ENCODE data around the gene AKAP13.

AKAP13 gene

DNA sequence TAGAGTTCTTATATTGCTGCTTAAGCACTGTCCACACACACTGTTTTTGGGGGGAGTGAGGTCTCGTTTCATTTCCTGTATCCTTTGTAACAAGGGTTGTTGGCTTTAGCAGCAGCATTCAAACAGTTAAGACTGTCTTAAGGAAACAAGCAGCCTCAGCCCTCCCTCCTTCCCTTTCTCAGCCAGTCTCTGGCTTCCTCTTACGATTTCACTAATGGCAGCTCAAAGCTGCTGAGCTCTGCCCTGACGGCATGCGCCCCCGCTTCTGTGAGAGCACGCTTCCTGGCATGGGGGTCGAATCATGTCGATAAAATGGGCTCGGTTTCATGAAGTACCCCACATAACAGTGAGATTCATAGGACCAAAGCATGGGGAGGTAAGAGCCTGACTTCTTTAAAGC lies 309.3 kb downstream of the AKAP13 start:
- peak overlapping the region; percentile 99 for H3K27ac Mint-ChIP-seq
- H3K4me1 Mint-ChIP-seq: peaks cover 74% of the 10 kb centered on the region
- ATAC-seq: peak; percentile 67
- no peaks in the 10 kb centered on the region for H3K9me3 Mint-ChIP-seq
- no peaks in the 10 kb centered on the region for H3K27me3 Mint-ChIP-seq
- DNase-seq: peak; percentile 57 to 67
- H3K4me3 Mint-ChIP-seq: peak overlapping the region; percentile 89 to 97

- peak; percentile 52 to 71 for DNase-seq
Observed at GRCh38 chr15:85690561-85691231, 310.3 kb downstream of the AKAP13 start.

DNA sequence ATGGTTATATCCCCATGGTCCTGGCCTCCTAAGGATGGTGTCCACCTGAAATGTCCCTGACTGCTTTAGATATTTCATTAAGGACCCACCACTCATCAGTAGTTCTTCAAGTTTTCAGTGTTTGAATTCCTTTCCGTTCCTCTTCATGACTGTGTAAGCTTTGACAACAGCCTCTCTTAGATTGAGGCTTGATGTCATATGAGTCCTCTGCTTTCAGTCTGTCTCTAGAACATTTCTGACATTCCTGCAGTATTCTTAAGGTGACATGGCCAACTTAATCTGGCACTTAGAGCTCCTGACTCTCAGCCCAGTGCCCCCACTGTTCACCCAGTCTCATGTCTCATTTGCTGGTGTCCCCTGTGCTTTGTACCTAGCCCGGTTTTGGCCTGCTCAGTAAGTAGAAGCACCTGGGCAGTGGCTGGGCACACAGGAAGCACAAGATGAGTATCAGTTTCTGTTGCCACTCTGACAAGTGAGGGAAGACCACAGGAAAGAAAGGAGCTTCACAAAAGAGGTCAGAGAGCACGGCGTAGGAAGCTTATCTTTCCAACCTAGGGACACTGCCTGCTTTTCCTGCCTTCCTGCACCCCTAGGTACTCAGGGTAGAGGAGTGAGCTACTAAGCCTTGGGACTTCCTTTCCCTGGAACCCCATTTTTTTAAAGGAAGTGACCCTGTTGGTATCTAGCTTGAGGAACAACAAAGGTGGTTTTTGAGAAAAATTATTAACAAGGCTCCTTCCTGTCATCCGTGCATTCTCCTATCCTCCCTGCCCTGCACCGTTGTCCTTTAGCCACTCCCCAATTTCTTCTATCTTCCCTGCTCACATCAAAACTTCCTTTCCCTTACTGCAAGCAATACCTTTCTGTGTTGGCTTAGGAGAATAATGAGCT lies 311.2 kb downstream of the AKAP13 start:
- H3K27ac Mint-ChIP-seq: peak overlapping the region; percentile 94 to 99
- DNase-seq: peak in 1 of 2 donors; percentile 62
- H3K27me3 Mint-ChIP-seq: no peaks in the 10 kb centered on the region
- H3K9me3 Mint-ChIP-seq: no peaks in the 10 kb centered on the region
- peak; percentile 69 for ATAC-seq
- peak overlapping the region; percentile 89 to 97 for H3K4me3 Mint-ChIP-seq
- peaks cover 67% of the 10 kb centered on the region for H3K4me1 Mint-ChIP-seq

More at GRCh38 chr15:85690561-85691231, 310.3 kb downstream of the AKAP13 start:
- ATAC-seq: peak; percentile 89
- Mint-ChIP-seq H3K9me3 (no peaks in the 10 kb centered on the region), H3K27me3 (no peaks in the 10 kb centered on the region), H3K27ac (peak overlapping the region; percentile 94 to 99), H3K4me3 (peak overlapping the region; percentile 89 to 97), H3K4me1 (peaks cover 76% of the 10 kb centered on the region)

DNA sequence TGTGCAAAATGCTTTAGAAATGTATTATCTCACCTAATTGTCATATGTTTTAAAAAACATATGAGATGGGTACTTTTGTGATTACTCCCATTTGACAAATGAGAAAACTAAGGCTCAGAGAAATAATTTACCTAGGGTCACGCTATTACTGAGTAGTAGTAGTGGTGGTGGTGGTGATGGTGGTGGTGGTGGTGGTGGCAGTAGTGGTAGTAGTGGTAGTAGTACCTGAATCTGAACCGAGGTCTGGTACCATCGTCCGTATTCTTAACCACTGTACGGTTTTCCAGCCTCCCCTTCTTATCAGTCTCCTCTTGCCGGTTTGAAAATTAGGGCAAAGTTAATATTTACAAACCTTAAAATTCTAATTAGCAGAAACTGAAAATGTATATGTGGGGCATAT lies 311.9 kb downstream of the AKAP13 start:
- peaks cover 66% of the 10 kb centered on the region for H3K4me1 Mint-ChIP-seq

DNA sequence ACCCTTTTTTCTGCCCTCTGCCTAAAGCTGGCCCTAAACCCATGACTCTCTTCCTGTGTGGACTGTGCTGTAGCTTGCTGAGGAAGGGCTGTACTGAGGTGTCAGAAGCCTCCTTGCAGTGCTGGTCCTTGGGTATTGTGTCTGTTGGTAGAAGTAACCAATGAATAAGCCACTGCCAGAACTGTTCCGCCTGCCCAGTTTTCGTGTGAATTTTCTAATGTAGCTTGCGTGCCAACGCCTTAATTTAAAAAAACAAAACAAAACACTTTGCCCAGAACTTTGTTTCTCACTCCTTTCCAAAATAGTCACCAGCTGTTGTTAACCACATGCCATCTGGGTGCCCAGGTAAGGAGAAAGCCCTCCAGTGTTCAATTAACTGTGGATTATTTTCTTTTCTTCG lies 312.5 kb downstream of the AKAP13 start:
- H3K9me3 Mint-ChIP-seq: no peaks in the 10 kb centered on the region

More for the DNA sequence above, 311.9 kb downstream of the AKAP13 start:
- DNase-seq (no peak), ATAC-seq (no peak)
- Mint-ChIP-seq H3K27ac (peak overlapping the region; percentile 94 to 99), H3K9me3 (no peaks in the 10 kb centered on the region), H3K27me3 (no peaks in the 10 kb centered on the region), H3K4me3 (peak overlapping the region; percentile 89 to 97)

GRCh38 chr15:85693277-85693676 lies 312.9 kb downstream of the AKAP13 start:
- Mint-ChIP-seq H3K4me1 (peaks cover 63% of the 10 kb centered on the region), H3K4me3 (peak overlapping the region; percentile 89 to 97)
- no peak for DNase-seq

More for the DNA sequence above, 312.5 kb downstream of the AKAP13 start:
- H3K4me1 Mint-ChIP-seq: peaks cover 65% of the 10 kb centered on the region
- DNase-seq: no peak
- H3K27ac Mint-ChIP-seq: peak overlapping the region; percentile 95 to 99
- no peaks in the 10 kb centered on the region for H3K27me3 Mint-ChIP-seq
- no peak for ATAC-seq
- H3K4me3 Mint-ChIP-seq: peak overlapping the region; percentile 89 to 97

GRCh38 chr15:85694091-85694490 lies 313.7 kb downstream of the AKAP13 start:
- no peak overlapping the region for H3K4me3 Mint-ChIP-seq
- H3K27me3 Mint-ChIP-seq: no peaks in the 10 kb centered on the region
- H3K4me1 Mint-ChIP-seq: peaks cover 55% of the 10 kb centered on the region
- no peak overlapping the region for H3K27ac Mint-ChIP-seq
- no peaks in the 10 kb centered on the region for H3K9me3 Mint-ChIP-seq
- ATAC-seq (no peak), DNase-seq (no peak)

More at GRCh38 chr15:85693277-85693676, 312.9 kb downstream of the AKAP13 start:
- Mint-ChIP-seq H3K27ac (peak overlapping the region; percentile 95 to 99), H3K27me3 (no peaks in the 10 kb centered on the region), H3K9me3 (no peaks in the 10 kb centered on the region)
- no peak for ATAC-seq

GRCh38 chr15:85700767-85701166 lies 320.4 kb downstream of the AKAP13 start:
- Mint-ChIP-seq H3K4me1 (peaks cover 66% of the 10 kb centered on the region), H3K9me3 (no peaks in the 10 kb centered on the region), H3K27me3 (no peaks in the 10 kb centered on the region), H3K4me3 (no peak overlapping the region), H3K27ac (peak overlapping the region in 1 of 2 donors; percentile 55)
- no peak for DNase-seq
- ATAC-seq: no peak

- H3K9me3 Mint-ChIP-seq: no peaks in the 10 kb centered on the region
- H3K4me3 Mint-ChIP-seq: peak overlapping the region; percentile 64 to 69
- H3K27me3 Mint-ChIP-seq: no peaks in the 10 kb centered on the region
- H3K27ac Mint-ChIP-seq: peak overlapping the region; percentile 97 to 98
- peaks cover 76% of the 10 kb centered on the region for H3K4me1 Mint-ChIP-seq
- peak; percentile 42 to 53 for DNase-seq
- peak; percentile 78 for ATAC-seq
Observed at GRCh38 chr15:85702321-85703101, 322.1 kb downstream of the AKAP13 start.

DNA sequence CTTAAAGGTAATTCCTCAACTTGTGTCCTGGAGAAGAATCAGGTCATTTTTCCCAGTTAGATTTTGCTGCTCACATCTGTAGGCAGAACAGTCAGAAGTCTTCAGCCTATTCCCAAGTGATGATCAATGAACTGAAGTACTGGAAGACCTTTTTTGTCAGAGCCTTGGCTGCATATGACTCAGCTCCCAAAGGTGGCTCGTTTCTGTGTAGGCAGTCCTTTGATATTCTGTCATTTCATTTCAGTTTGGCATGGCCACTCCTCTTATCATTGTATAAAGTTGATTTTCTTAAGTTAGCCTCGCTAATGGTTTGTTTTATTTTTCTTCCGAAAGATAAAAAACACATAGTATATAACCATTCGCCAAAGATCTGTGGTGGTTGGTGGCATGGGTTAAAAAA lies 323.7 kb downstream of the AKAP13 start:
- peak; percentile 33 for ATAC-seq
- Mint-ChIP-seq H3K4me1 (peaks cover 87% of the 10 kb centered on the region), H3K27ac (peak overlapping the region; percentile 89 to 90), H3K9me3 (no peaks in the 10 kb centered on the region), H3K4me3 (peak overlapping the region; percentile 69 to 73), H3K27me3 (no peaks in the 10 kb centered on the region)
- DNase-seq: peak in 1 of 2 donors; percentile 43

DNA sequence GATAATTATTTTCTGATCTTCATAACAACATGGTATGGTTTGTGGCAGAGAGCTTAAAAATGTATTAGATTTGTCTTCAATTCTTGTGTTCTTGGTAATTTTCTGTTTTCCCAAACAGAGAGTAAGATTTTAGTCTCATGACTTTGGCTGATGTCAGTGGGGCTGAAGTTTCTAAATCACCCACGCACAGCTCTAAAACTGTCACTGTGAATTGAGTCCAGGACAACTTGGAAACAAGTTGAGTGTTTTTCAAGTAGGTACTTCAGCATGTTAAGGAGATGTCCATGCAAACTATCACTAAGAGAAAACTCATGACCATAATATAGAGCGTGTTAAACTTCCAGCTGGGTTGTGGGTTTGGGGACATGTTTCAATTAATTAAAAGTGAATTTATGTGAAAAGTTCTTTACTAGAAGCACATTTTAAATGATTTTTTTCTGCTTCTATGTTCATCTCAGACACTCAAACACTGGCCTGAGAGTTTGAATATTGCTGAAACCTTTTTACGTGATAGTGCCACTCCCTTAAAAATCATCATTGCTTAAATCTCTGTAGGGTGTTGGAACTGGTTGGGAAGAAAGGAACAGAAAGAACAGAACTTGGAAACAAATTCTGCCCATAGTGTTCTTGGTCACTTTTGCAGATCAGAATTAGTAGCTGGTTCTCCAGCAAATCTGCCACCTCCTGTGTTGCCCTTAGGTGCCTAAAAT lies 324.5 kb downstream of the AKAP13 start:
- DNase-seq (no peak), ATAC-seq (no peak)
- Mint-ChIP-seq H3K27ac (peak overlapping the region; percentile 90 to 92), H3K4me3 (peak overlapping the region; percentile 69 to 73), H3K9me3 (no peaks in the 10 kb centered on the region), H3K4me1 (peaks cover 85% of the 10 kb centered on the region), H3K27me3 (no peaks in the 10 kb centered on the region)

- Mint-ChIP-seq H3K4me3 (peak overlapping the region; percentile 83 to 84), H3K4me1 (peaks cover 88% of the 10 kb centered on the region), H3K9me3 (no peaks in the 10 kb centered on the region), H3K27me3 (no peaks in the 10 kb centered on the region), H3K27ac (peak overlapping the region; percentile 96)
- peak; percentile 73 for ATAC-seq
- DNase-seq: peak in 1 of 2 donors; percentile 62
Observed at GRCh38 chr15:85706779-85707518, 326.5 kb downstream of the AKAP13 start.

DNA sequence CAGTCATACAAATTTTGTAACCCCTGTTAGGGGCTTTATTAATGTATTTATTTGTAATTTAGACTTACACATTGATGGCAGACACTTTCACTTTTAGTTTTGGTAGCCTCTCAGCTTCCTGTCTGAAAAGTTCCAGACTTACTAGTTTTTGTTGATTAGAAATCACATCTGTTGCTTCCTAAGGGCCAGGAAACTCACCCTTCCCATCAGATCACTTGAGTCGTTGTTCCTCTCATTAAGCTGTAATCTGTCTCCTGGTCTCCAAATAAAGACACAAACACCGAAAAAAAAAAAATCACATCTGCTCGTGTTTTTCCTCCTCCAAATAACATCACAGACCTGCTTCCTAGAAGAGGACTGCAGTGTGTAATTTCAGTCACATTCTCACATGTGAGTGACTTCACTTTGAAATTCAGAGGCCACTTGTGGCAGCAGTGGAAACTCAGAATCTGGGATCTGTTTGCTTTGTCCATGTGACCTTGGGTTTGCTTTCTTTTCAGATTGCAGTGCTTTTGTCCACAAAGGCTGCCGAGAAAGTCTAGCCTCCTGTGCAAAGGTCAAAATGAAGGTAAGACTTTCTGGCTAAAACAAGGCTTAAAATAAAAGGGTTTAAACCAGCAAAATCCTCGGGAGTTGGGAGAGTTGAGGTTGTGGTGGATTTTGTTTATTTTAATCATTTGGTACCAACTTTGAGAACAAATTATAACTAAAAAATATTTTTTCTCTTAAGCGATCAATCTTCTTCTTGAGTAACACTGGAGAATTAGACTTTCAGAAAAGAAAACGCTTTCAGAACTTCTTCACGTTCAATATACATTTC lies 327.3 kb downstream of the AKAP13 start:
- no peaks in the 10 kb centered on the region for H3K27me3 Mint-ChIP-seq
- H3K9me3 Mint-ChIP-seq: no peaks in the 10 kb centered on the region
- peak; percentile 37 for ATAC-seq
- peaks cover 86% of the 10 kb centered on the region for H3K4me1 Mint-ChIP-seq
- peak overlapping the region; percentile 96 for H3K27ac Mint-ChIP-seq
- DNase-seq: peak in 1 of 2 donors; percentile 31
- peak overlapping the region; percentile 83 to 84 for H3K4me3 Mint-ChIP-seq
